ENCODE data around the gene NFAM1.

NFAM1 gene

GRCh38 chr22:42335839-42336378 is 96.3 kb downstream of the NFAM1 start:
- DNase-seq (ENCODE audit: low read depth, low spot score) = no peak

- no peak for DNase-seq (ENCODE audit: low read depth, low spot score)
Observed at GRCh38 chr22:42334875-42335512, 97.2 kb downstream of the NFAM1 start.

- DNase-seq (ENCODE audit: low read depth, low spot score) = no peak
Observed at GRCh38 chr22:42333544-42333943, 98.7 kb downstream of the NFAM1 start.

GRCh38 chr22:42332089-42332488 is 100.1 kb downstream of the NFAM1 start:
- DNase-seq (ENCODE audit: low read depth, low spot score) = no peak

GRCh38 chr22:42331014-42331413 is 101.2 kb downstream of the NFAM1 start:
- DNase-seq (ENCODE audit: low read depth, low spot score) = no peak
